NCI-H2196 (cell line): ENCODE measurements around the gene ATIC.

ENCODE experiments used
- DNase-seq: peaks from one replicate; lab custom pipeline; 2025; ENCODE audit not compliant: unreplicated experiment; lab: John Stamatoyannopoulos, UW

ATIC gene

DNA sequence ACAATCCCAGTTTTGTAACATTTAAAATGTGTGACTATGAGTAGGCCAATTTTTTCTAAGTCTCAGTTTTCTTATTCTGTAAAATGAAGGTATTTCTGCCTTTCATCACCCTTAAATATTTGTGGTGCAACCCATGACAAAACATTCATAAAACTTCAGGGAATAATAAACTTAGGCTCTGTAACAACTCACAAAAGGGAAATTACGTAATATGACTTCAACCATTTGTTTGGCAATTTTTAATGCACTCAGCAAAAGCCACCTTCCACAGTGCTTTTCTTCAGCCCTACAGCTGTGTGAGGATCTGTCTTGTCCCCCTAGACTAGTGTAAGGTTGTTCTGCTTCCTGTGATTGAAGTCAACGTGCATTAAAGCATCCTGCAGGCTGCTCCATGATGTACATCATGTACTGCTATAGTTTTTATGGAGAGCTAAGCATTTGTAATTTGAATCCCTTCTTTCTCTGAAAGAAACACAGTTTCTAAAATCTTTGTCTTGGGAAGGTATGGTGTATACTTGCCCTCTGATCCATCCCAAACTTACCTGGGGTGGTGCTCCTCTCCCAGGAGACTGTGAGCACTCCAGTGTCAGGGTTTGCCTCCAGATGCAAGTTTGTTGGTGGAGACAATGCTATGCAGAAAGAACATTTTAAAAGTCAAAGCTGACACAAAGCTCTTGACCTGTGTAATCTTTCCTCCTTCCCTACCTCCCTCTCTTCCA is 84.9 kb downstream of the ATIC start:
- no peak for DNase-seq

DNA sequence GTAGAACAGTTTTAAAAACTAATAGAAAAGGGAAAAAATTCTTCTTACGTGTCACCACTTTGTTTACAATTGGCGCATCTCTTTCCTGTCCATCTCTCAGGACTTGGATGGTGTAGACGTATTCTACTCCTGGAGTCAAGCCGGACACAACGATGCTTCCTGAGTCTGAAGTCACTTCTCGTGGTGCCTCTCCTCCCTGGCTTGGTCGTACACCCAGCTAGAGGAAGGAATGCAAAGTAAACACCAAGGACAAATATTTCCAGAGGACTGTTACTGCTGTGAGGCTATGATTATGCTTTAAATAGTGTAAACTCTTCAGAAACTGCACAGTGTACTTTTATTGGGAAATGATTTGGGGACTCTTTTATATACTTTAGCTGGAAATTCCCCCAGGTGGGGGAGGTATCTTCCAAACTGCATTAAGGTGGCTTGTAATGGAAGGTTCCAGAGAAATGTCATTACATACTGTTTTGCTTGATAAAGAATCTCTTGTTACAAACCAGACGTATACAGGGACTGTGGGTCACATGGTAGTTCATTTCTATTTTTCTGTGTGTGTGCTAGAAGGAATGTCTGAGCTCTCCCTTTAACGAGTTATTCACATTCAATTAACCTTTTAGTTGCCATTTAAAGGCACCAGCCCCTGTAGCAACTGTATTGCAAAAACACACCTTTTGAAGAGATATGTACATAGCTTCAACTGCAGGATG is 85.9 kb downstream of the ATIC start:
- no peak for DNase-seq

DNA sequence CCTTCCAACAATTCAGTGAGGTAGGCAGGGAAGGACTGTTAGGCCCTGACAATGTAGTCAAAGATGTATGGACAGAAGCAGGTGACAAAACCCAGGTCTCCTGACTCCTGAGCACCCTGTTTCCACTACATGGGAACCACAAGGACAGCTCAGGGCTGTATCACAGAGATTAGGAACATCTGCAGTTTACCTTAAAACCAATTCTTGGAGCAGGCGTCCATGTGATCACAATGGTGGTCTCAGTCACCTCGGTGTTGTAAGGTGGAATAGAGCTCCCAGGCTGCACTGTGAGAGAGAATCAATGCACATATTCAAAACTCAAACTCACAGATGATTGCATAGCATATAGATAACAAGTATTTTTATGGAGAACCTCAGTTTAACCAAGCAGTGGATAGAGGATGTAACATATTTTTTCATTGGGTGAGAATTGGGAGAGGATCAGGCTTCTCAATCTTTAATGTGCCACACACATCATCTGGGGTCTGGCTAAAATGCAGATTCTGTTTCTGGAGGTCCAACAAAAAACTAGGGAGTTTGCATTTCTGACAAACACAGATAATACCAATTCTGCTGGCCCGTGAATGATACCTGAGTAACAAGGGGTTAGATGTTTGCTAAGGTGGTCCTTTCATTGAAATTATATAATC is 87.3 kb downstream of the ATIC start:
- DNase-seq, result no peak
